Neural progenitor cell (in vitro differentiated cells): Measurements from ENCODE around the gene KLHL29. TPM values are rescaled to one million over a fixed set of nuclear protein-coding genes. Genes with fewer than 3 reads are reported as not detected.

Experiments
- DNase-seq: peaks from one replicate; pipeline ENCODE4 v3.0.0-alpha.2; 2016; ENCODE audit warnings: low spot score
- H2AFZ ChIP-seq: fragments of 200-600 bp; sonication (generic); replicated peaks from 2 replicates; pipeline ENCODE4 v1.6.1; 2016; ENCODE audit warnings: antibody characterized with exemption
- H3F3A ChIP-seq: fragments of 200-600 bp; sonication (generic); 2 replicates; pipeline ENCODE4 v1.6.1; 2016; ENCODE audit warnings: antibody characterized with exemption, low read depth
- H3K27ac ChIP-seq: fragments of 200-600 bp; sonication (generic); 2 replicates; pipeline ENCODE4 v1.5.1; 2016; ENCODE audit warnings: mild to moderate bottlenecking
- H3K27me3 ChIP-seq: fragments of 200-600 bp; sonication (generic); 2 replicates; pipeline ENCODE4 v1.6.1; 2016; ENCODE audit warnings: mild to moderate bottlenecking, moderate library complexity
- H3K36me3 ChIP-seq: fragments of 200-600 bp; sonication (generic); 2 replicates; pipeline ENCODE4 v1.5.1; 2016
- H3K4me1 ChIP-seq: fragments of 200-600 bp; sonication (generic); 2 replicates; pipeline ENCODE4 v1.6.1; 2016; ENCODE audit warnings: mixed run types
- H3K4me2 ChIP-seq: fragments of 200-600 bp; sonication (generic); 2 replicates; pipeline ENCODE4 v1.6.1; 2016
- H3K4me3 ChIP-seq: fragments of 200-600 bp; sonication (generic); 2 replicates; pipeline ENCODE4 v1.5.1; 2016
- H3K79me2 ChIP-seq: fragments of 200-600 bp; sonication (generic); 2 replicates; pipeline ENCODE4 v1.6.1; 2016; ENCODE audit warnings: low read depth
- H3K9ac ChIP-seq: fragments of 200-600 bp; sonication (generic); 2 replicates; pipeline ENCODE4 v1.6.1; 2016
- H3K9me3 ChIP-seq: fragments of 200-600 bp; sonication (generic); 2 replicates; pipeline ENCODE4 v1.5.1; 2016; ENCODE audit warnings: low read depth
- H4K20me1 ChIP-seq: fragments of 200-600 bp; sonication (generic); 2 replicates; pipeline ENCODE4 v1.6.1; 2016; ENCODE audit warnings: low read depth
- H3K27ac Mint-ChIP-seq: 3 replicates; pipeline ENCODE4 v1.8.0; 2021; ENCODE audit warnings: mixed read lengths
- H3K27me3 Mint-ChIP-seq: 2 replicates; pipeline ENCODE4 v1.8.0; 2022; ENCODE audit warnings: low read depth, mild to moderate bottlenecking, inconsistent platforms, moderate library complexity, mixed read lengths; ENCODE audit not compliant: insufficient read depth
- H3K36me3 Mint-ChIP-seq: 3 replicates; pipeline ENCODE4 v1.8.0; 2021; ENCODE audit warnings: mixed read lengths
- H3K4me1 Mint-ChIP-seq: 3 replicates; pipeline ENCODE4 v1.8.0; 2021; ENCODE audit warnings: mixed read lengths
- H3K4me3 Mint-ChIP-seq: 3 replicates; pipeline ENCODE4 v1.8.0; 2021; ENCODE audit warnings: mild to moderate bottlenecking, moderate library complexity, mixed read lengths
- H3K9me3 Mint-ChIP-seq: 3 replicates; pipeline ENCODE4 v1.8.0; 2020; ENCODE audit warnings: mixed read lengths
- CTCF ChIP-seq: fragments of 200-600 bp; sonication (generic); IDR thresholded peaks from 2 replicates; pipeline ENCODE4 v1.5.1; 2017; ENCODE audit warnings: antibody characterized with exemption, mild to moderate bottlenecking
- EZH2 ChIP-seq: fragments of 200-600 bp; sonication (generic); IDR thresholded peaks from 2 replicates; pipeline ENCODE4 v1.6.1; 2017; ENCODE audit warnings: antibody characterized with exemption, mild to moderate bottlenecking, moderate library complexity
- EZH2phosphoT487 ChIP-seq: fragments of 200-600 bp; sonication (generic); IDR thresholded peaks from 2 replicates; pipeline ENCODE4 v1.6.1; 2017; ENCODE audit warnings: antibody characterized with exemption
- total RNA-seq: library from RNA; depleted of rRNA; stranded (reverse); fragments of >200 nt; gene quantifications from 2 replicates; pipeline ENCODE4 v1.2.3, GENCODE V29; 2015; ENCODE audit warnings: low replicate concordance

KLHL29 gene
- total RNA-seq, 1 donor from 2014 or later: 1.6 TPM

DNA sequence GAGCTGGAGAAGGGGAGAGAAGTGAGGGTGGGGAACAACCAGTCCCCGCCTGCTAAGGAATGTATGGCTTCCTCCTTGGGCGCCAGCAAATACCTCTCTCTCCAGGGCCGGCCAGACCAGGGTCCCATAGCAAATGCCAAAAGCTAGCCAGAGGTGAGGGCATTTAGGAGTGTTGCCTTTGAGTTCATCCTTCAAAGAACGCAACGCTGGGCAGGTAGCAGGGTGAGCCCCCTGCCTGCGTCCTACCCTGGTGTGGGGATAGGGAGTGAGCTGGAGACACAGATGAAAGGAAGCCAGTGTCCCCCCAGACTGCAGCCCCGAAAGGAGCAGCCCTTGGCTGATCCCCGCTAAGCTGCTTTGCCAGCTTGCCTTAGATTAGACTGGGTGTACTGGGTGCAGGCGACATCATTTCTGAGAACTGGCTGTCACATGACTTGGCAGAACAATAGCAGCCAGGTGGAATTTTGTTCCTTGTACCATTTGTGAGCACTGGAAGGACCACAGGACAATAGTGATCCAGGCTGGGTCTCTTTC lies 40.4 kb downstream of the KLHL29 start:
- H3K4me3 Mint-ChIP-seq: no peak overlapping the region
- TF ChIP-seq EZH2 (no peak), EZH2phosphoT487 (no peak), CTCF (no peak)
- no peaks in the 10 kb centered on the region for H3K36me3 Mint-ChIP-seq
- H3K4me1 ChIP-seq: peaks cover 24% of the 10 kb centered on the region
- H3K36me3 ChIP-seq: no peaks in the 10 kb centered on the region
- H4K20me1 ChIP-seq: no peaks in the 10 kb centered on the region
- no peaks in the 10 kb centered on the region for H3K79me2 ChIP-seq
- H3K27me3 Mint-ChIP-seq: no peaks in the 10 kb centered on the region
- no peak overlapping the region for H3K27ac Mint-ChIP-seq
- no peak overlapping the region for H3K27ac ChIP-seq
- peak overlapping the region; percentile 27 for H3K4me2 ChIP-seq
- H3K4me3 ChIP-seq: no peak overlapping the region
- H3K9ac ChIP-seq: no peak overlapping the region
- peaks cover 14% of the 10 kb centered on the region for H3K4me1 Mint-ChIP-seq
- no peaks in the 10 kb centered on the region for H3K9me3 ChIP-seq
- DNase-seq: peak; percentile 34
- H3F3A ChIP-seq: peaks cover 20% of the 10 kb centered on the region
- peak overlapping the region; percentile 5 for H2AFZ ChIP-seq
- H3K27me3 ChIP-seq: no peaks in the 10 kb centered on the region
- no peaks in the 10 kb centered on the region for H3K9me3 Mint-ChIP-seq

- Histone ChIP-seq H3K9ac (no peak overlapping the region), H3K4me3 (no peak overlapping the region), H3K79me2 (no peaks in the 10 kb centered on the region), H4K20me1 (no peaks in the 10 kb centered on the region), H2AFZ (no peak overlapping the region), H3F3A (peaks cover 20% of the 10 kb centered on the region), H3K36me3 (no peaks in the 10 kb centered on the region), H3K9me3 (no peaks in the 10 kb centered on the region), H3K4me2 (peak overlapping the region; percentile 27), H3K4me1 (peaks cover 24% of the 10 kb centered on the region), H3K27ac (no peak overlapping the region), H3K27me3 (no peaks in the 10 kb centered on the region)
- no peaks in the 10 kb centered on the region for H3K9me3 Mint-ChIP-seq
- H3K36me3 Mint-ChIP-seq: no peaks in the 10 kb centered on the region
- H3K4me3 Mint-ChIP-seq: no peak overlapping the region
- peaks cover 12% of the 10 kb centered on the region for H3K4me1 Mint-ChIP-seq
- no peak overlapping the region for H3K27ac Mint-ChIP-seq
- no peak for DNase-seq
- TF ChIP-seq CTCF (no peak), EZH2 (no peak), EZH2phosphoT487 (no peak)
- no peaks in the 10 kb centered on the region for H3K27me3 Mint-ChIP-seq
Measured at GRCh38 chr2:23425885-23426262, 40.9 kb downstream of the KLHL29 start.

DNA sequence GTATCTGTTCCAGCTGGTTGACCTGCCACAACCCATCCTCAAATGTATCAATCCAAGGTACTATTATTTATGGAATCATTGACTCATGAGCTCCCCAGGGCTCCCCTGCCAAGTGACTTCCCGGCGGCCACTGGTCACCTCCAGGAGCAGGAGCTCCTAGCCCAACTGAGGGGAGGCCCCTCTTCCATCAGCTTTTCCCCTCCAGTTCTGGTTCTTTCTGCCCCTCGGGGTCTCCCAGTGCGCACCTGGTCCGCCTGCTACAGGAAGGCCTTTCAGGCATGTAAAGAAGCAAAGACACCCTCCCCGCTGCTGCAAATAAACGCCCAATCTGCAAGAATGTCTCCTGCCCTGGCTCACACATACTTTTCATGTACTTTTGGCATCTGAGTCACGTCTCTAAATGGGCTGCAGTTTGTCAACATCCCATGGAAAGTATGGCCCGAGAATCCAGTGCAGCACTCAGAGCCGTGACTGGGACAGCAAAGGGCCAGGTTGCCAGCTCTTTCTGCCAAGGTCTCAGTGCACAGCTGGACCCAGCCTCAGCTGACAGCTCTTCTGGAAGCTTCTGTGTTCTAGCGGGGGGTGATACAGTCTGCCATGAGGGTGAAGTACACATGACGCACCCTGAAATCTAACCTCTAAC lies 41.4 kb downstream of the KLHL29 start:
- no peak for DNase-seq
- H3K27ac ChIP-seq: no peak overlapping the region
- Mint-ChIP-seq H3K9me3 (no peaks in the 10 kb centered on the region), H3K27ac (peak overlapping the region; percentile 21), H3K4me3 (no peak overlapping the region), H3K4me1 (peaks cover 12% of the 10 kb centered on the region), H3K27me3 (no peaks in the 10 kb centered on the region), H3K36me3 (no peaks in the 10 kb centered on the region)
- no peaks in the 10 kb centered on the region for H3K27me3 ChIP-seq
- no peaks in the 10 kb centered on the region for H3K36me3 ChIP-seq
- H3K4me3 ChIP-seq: no peak overlapping the region
- no peaks in the 10 kb centered on the region for H3K9me3 ChIP-seq
- peaks cover 24% of the 10 kb centered on the region for H3K4me1 ChIP-seq
- H2AFZ ChIP-seq: no peak overlapping the region
- no peak overlapping the region for H3K9ac ChIP-seq
- no peaks in the 10 kb centered on the region for H4K20me1 ChIP-seq
- no peak overlapping the region for H3K4me2 ChIP-seq
- peaks cover 20% of the 10 kb centered on the region for H3F3A ChIP-seq
- no peak for TF ChIP-seq EZH2phosphoT487
- TF ChIP-seq EZH2: no peak
- no peak for TF ChIP-seq CTCF
- no peaks in the 10 kb centered on the region for H3K79me2 ChIP-seq
